HepG2 (cell line): Measurements from ENCODE around the gene NEK7. TPM values are rescaled to one million over a fixed set of nuclear protein-coding genes. Genes with fewer than 3 reads are reported as not detected.

Experiments
- ATAC-seq: fragments of 200-7000 bp; cut with Tn5 transposase; 3 replicates; pipeline ENCODE4 v1.9.1; 2020; ENCODE audit warnings: mild to moderate bottlenecking, moderate library complexity
- BruUV-seq: library from RNA; stranded (reverse); fragments of 400-500 nt; replicated peaks from 2 replicates; lab custom pipeline; 2021; lab: Mats Ljungman, UMichigan
- CTCF ChIA-PET: fragments of 300-600 bp; formaldehyde crosslinking; extraction: SDS; loops from one replicate; lab custom pipeline; 2021; ENCODE audit warnings: low total read pairs, inconsistent platforms, low intra/inter-chr PET ratio; lab: Yijun Ruan, JAX
- POLR2A ChIA-PET: fragments of 350-600 bp; sonication (Branson Sonifier 250); formaldehyde crosslinking; loops from one replicate; lab custom pipeline; 2020; ENCODE audit warnings: antibody characterized with exemption, inconsistent platforms; lab: Yijun Ruan, JAX
- DNase-seq: peaks from one replicate; pipeline ENCODE4 v3.0.0-alpha.2; 2015; ENCODE audit warnings: low spot score
- FAIRE-seq: peaks from 3 replicates; lab custom pipeline; 2011; peaks lifted over from hg19 to GRCh38; lab: Jason Lieb, UNC
- H2AFZ ChIP-seq: one replicate; pipeline ENCODE4 v1.6.1; 2011; ENCODE audit warnings: low read length, inconsistent platforms
- H3K27ac ChIP-seq: fragments of 300-600 bp; 3 replicates; pipeline ENCODE4 v1.8.0; 2011; ENCODE audit warnings: mixed run types, mild to moderate bottlenecking, mixed read lengths, low read length, inconsistent platforms; ENCODE audit not compliant: insufficient read depth; ENCODE audit errors: extremely low read length
- H3K27me3 ChIP-seq, 2 experiments: fragments of 200-600 bp in 1 of 2; 2 replicates in 1 of 2; 3 replicates in 1 of 2; pipeline versions ENCODE4 v1.6.0 to v1.8.0; 2011; ENCODE audit warnings: low read length in 2 of 2, mild to moderate bottlenecking in 2 of 2, moderate library complexity in 2 of 2, inconsistent platforms in 1 of 2; ENCODE audit not compliant: insufficient read depth in 2 of 2, control insufficient read depth in 1 of 2
- H3K36me3 ChIP-seq, 2 experiments: fragments of 200-600 bp in 1 of 2; replicated peaks in 1 of 2; 2 replicates in 1 of 2; 3 replicates in 1 of 2; pipeline versions ENCODE4 v1.5.1 to v1.8.0; 2011; ENCODE audit warnings: low read length in 2 of 2, inconsistent platforms in 1 of 2; ENCODE audit not compliant: insufficient read depth in 2 of 2, control insufficient read depth in 1 of 2
- H3K4me1 ChIP-seq: 2 replicates; pipeline ENCODE4 v1.5.1; 2012; ENCODE audit warnings: low read length, inconsistent platforms; ENCODE audit not compliant: insufficient read depth
- H3K4me2 ChIP-seq: 2 replicates; pipeline ENCODE4 v1.6.0; 2011; ENCODE audit warnings: low read depth, low read length, inconsistent platforms
- H3K4me3 ChIP-seq, 3 experiments: fragments of 200-600 bp in 1 of 3; sonication (generic), shearing (Covaris generic) in 1 of 3; replicated peaks in 1 of 3; 2 replicates each; pipeline ENCODE4 v1.5.1; 2011 to 2016; ENCODE audit warnings: low read length in 3 of 3, inconsistent platforms in 2 of 3, low read depth in 2 of 3, mild to moderate bottlenecking in 2 of 3, control low read depth in 1 of 3, mixed read lengths in 1 of 3; ENCODE audit not compliant: insufficient read depth in 1 of 3
- H3K79me2 ChIP-seq: one replicate; pipeline ENCODE4 v1.6.1; 2011; ENCODE audit warnings: low read length, inconsistent platforms; ENCODE audit not compliant: insufficient read depth
- H3K9ac ChIP-seq: 2 replicates; pipeline ENCODE4 v1.6.0; 2011; ENCODE audit warnings: mild to moderate bottlenecking, low read depth, low read length, inconsistent platforms; ENCODE audit not compliant: insufficient read depth
- H3K9me3 ChIP-seq: 2 replicates; pipeline ENCODE4 v1.5.1; 2012; ENCODE audit warnings: mild to moderate bottlenecking, low read length
- H4K20me1 ChIP-seq: 2 replicates; pipeline ENCODE4 v1.6.0; 2011; ENCODE audit warnings: inconsistent platforms, mild to moderate bottlenecking, low read length, moderate library complexity; ENCODE audit not compliant: insufficient read depth
- ARID2 ChIP-seq: sonication (generic); formaldehyde crosslinking; IDR thresholded peaks from 2 replicates; pipeline ENCODE4 v1.8.1; 2022; ENCODE audit warnings: mild to moderate bottlenecking, missing genetic modification reagents, borderline replicate concordance
- ATF4 ChIP-seq, 2 experiments: fragments of 450-650 bp in 1 of 2; sonication (generic) in 1 of 2; formaldehyde crosslinking; IDR thresholded peaks; 2 replicates each; pipeline versions ENCODE4 v1.5.0 to v1.8.0; 2020 to 2022; ENCODE audit warnings: mild to moderate bottlenecking in 1 of 2, missing genetic modification reagents in 1 of 2
- CENPX ChIP-seq: sonication (generic); formaldehyde crosslinking; IDR thresholded peaks from 2 replicates; pipeline ENCODE4 v1.9.0; 2021; ENCODE audit warnings: mild to moderate bottlenecking, missing genetic modification reagents, moderate library complexity
- CREB1 ChIP-seq, 2 experiments: fragments of 450-650 bp in 1 of 2; IDR thresholded peaks; 2 replicates each; pipeline ENCODE4 v1.6.1; 2016 to 2017; ENCODE audit warnings: control low read depth in 1 of 2, mild to moderate bottlenecking in 1 of 2, missing compliant biosample characterization in 1 of 2, missing genetic modification characterization in 1 of 2
- CSRNP2 ChIP-seq: sonication (generic); formaldehyde crosslinking; conservative IDR thresholded peaks from 2 replicates; pipeline ENCODE4 v1.8.0; 2022; ENCODE audit warnings: low read depth, missing genetic modification reagents
- HNF1B ChIP-seq: sonication (generic); formaldehyde crosslinking; IDR thresholded peaks from 2 replicates; pipeline ENCODE4 v1.5.1; 2020; ENCODE audit warnings: mild to moderate bottlenecking, moderate library complexity, missing genetic modification reagents
- POLR2AphosphoS2 ChIP-seq: IDR thresholded peaks from 2 replicates; pipeline ENCODE4 v1.6.1; 2011; ENCODE audit warnings: low read depth, low read length, improper control_type of control experiment
- SP4 ChIP-seq: sonication (generic); formaldehyde crosslinking; IDR thresholded peaks from 2 replicates; pipeline ENCODE4 v1.8.1; 2023; ENCODE audit warnings: mild to moderate bottlenecking, missing genetic modification reagents
- STAG1 ChIP-seq: sonication (generic); formaldehyde crosslinking; IDR thresholded peaks from 2 replicates; pipeline ENCODE4 v1.4.0; 2020; ENCODE audit warnings: missing genetic modification reagents
- ZNF253 ChIP-seq: sonication (generic); formaldehyde crosslinking; IDR thresholded peaks from 2 replicates; pipeline ENCODE4 v1.8.0; 2022; ENCODE audit warnings: mild to moderate bottlenecking, missing genetic modification reagents, borderline replicate concordance
- ZNF788 ChIP-seq: sonication (generic); formaldehyde crosslinking; IDR thresholded peaks from 2 replicates; pipeline ENCODE4 v1.5.0; 2020; ENCODE audit warnings: mild to moderate bottlenecking, missing genetic modification reagents, borderline replicate concordance
- WGBS: methylation state at CpG from one replicate; pipeline ENCODE4 v1.1.6; 2017; ENCODE audit warnings: low lambda C conversion rate; 5-methylcytosine and 5-hydroxymethylcytosine counted together
- in situ Hi-C: cut with HindIII; loops from 2 replicates; pipeline ENCODE4 v1.10.0; 2017; ENCODE audit warnings: low pct_unique_long_range_greater_than_20kb; ENCODE audit not compliant: extremely low pct_ligation_motif_present
- intact Hi-C: fragments of 100-400 bp; cut with micrococcal nuclease; formaldehyde crosslinking; loops from one replicate; pipeline ENCODE4 v1.10.0; 2022; ENCODE audit not compliant: unreplicated experiment
- polyA plus RNA-seq, 8 experiments: library from polyadenylated mRNA; depleted of rRNA in 3 of 8; stranded (reverse) in 7 of 8; unstranded in 1 of 8; fragments of >200 nt; fragmentation: Illumina TruSeq in 4 of 8; extraction: Trizol in 4 of 8; gene quantifications; 2 replicates each; pipeline versions ENCODE4 v1.2.1 to v1.2.3, GENCODE V29; 2011 to 2016; ENCODE audit warnings: low read depth in 4 of 8, missing spikeins in 1 of 8, mixed read lengths in 1 of 8; ENCODE audit not compliant: insufficient read depth in 1 of 8
- total RNA-seq, 5 experiments: library from RNA; depleted of rRNA; stranded (reverse); fragments of >200 nt; fragmentation: Illumina TruSeq; extraction: Trizol; gene quantifications; 2 replicates each; pipeline ENCODE4 v1.2.3, GENCODE V29; 2016; ENCODE audit warnings: low read depth in 1 of 5
- TF ChIP-seq, protein P1 (sequence below): IDR thresholded peaks from 2 replicates; pipeline ENCODE4 v1.6.1; 2016; ENCODE audit warnings: low read depth, control low read depth

NEK7 gene
- total and polyA plus RNA-seq, 2 of the 13 experiments (the other 11 are each of a cell fraction or from before 2014, with no cell fraction given): 18.1 to 19.2 TPM

DNA sequence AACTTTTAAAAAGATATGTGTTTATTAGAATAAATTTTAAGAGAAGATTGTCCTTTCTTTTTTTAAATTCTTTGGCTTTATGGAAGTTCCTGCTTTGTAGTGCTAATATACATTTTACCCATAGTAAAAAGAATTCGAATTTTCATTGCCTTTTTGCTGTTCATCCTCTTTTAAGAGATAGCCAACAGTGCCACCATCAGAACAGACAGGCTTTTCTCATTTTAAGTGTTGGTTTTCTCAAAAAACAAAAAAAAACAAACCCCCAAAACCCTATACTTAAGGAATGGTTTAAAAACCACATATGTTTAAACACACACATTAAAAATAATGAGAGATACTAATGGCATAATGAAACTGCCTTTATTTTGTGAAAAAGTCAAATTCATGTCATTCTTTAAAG lies 118.8 kb downstream of the NEK7 start:
- no peak overlapping the region for H3K4me3 ChIP-seq
- ATAC-seq (no peak), FAIRE-seq (no peak), DNase-seq (no peak)
- 0 out of 5 replicates have a peak, but pooled peaks cover 0 to 4% of the 10 kb centered on the region in 2 experiments for H3K36me3 ChIP-seq
- intact Hi-C loops: loop anchor here (10.0 kb wide), 1 partner anchor 191 kb away; no protein-coding TSS in a partner anchor
- no peak overlapping the region for H3K9ac ChIP-seq
- TF ChIP-seq STAG1 (CRISPR knock-in tag) (peak; percentile 20; the same call in 1 of the 2 replicates), HNF1B (CRISPR knock-in tag) (no peak)
- H3K4me1 ChIP-seq: no peaks in the 10 kb centered on the region
- 64% methylated on average over 1 of the region's 1 CpG for WGBS
- no peaks in the 10 kb centered on the region for H3K79me2 ChIP-seq
- H3K27ac ChIP-seq: no peak overlapping the region
- ChIA-PET CTCF (no interaction called here), POLR2A (no interaction called here)
- H3K27me3 ChIP-seq: no peaks in the 10 kb centered on the region
- no peaks in the 10 kb centered on the region; the same call in 1 of the 2 replicates for H4K20me1 ChIP-seq
- H3K4me2 ChIP-seq: no peak overlapping the region
- no peak overlapping the region for H2AFZ ChIP-seq
- BruUV-seq: no TSS peak
- in situ Hi-C loops: no loop called here
- H3K9me3 ChIP-seq: no peaks in the 10 kb centered on the region

DNA sequence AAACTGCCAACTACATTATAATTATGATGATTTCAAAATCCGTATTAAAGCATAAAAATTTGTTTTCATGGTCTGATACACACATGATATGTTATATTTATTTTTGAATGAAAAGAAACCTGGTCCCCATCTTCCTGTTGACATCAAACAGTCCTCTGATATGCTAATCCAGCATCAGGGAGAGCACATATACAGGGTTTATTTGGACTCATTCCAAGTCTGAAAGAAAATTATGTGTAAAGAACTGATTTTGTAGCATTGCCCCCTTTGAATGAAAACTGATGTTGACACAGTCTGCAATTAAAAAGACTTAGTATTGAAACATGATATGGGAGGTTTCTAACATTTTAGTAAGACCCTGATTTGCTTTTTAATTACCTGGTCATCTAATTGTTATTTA lies 119.4 kb downstream of the NEK7 start:
- Histone ChIP-seq H2AFZ (no peak overlapping the region), H3K9me3 (no peaks in the 10 kb centered on the region), H3K27ac (no peak overlapping the region), H3K9ac (no peak overlapping the region), H3K4me2 (no peak overlapping the region), H3K27me3 (no peaks in the 10 kb centered on the region), H3K4me1 (no peaks in the 10 kb centered on the region), H4K20me1 (no peaks in the 10 kb centered on the region; the same call in 1 of the 2 replicates), H3K79me2 (no peaks in the 10 kb centered on the region), H3K4me3 (no peak overlapping the region), H3K36me3 (0 out of 5 replicates have a peak, but pooled peaks cover 0 to 4% of the 10 kb centered on the region in 2 experiments)
- no peak for DNase-seq
- in situ Hi-C loops (no loop called here), intact Hi-C loops (loop anchor here (10.0 kb wide), 1 partner anchor 191 kb away; no protein-coding TSS in a partner anchor)
- POLR2A ChIA-PET: no interaction called here
- CTCF ChIA-PET: no interaction called here
- WGBS: 91% methylated on average over 1 of the region's 1 CpG
- BruUV-seq: no TSS peak
- ATAC-seq: no peak
- FAIRE-seq: no peak
- no peak for TF ChIP-seq POLR2AphosphoS2
- TF ChIP-seq, protein P1, sequence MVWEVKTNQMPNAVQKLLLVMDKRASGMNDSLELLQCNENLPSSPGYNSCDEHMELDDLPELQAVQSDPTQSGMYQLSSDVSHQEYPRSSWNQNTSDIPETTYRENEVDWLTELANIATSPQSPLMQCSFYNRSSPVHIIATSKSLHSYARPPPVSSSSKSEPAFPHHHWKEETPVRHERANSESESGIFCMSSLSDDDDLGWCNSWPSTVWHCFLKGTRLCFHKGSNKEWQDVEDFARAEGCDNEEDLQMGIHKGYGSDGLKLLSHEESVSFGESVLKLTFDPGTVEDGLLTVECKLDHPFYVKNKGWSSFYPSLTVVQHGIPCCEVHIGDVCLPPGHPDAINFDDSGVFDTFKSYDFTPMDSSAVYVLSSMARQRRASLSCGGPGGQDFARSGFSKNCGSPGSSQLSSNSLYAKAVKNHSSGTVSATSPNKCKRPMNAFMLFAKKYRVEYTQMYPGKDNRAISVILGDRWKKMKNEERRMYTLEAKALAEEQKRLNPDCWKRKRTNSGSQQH (CRISPR knock-in tag): no peak
- no peak for TF ChIP-seq ZNF788 (CRISPR knock-in tag)
- TF ChIP-seq CENPX: no peak
- TF ChIP-seq ZNF253 (CRISPR knock-in tag): no peak
- TF ChIP-seq CREB1 (IDR thresholded peaks at IDR 0.05): no peak
- no peak for TF ChIP-seq CREB1 (CRISPR knock-in tag; IDR thresholded peaks at IDR 0.05)
- no peak for TF ChIP-seq ATF4 (CRISPR knock-in tag; IDR thresholded peaks at IDR 0.05)
- no peak for TF ChIP-seq CSRNP2 (CRISPR knock-in tag)
- TF ChIP-seq SP4 (CRISPR knock-in tag): no peak
- TF ChIP-seq ARID2 (CRISPR knock-in tag): no peak
